ENCODE results near the gene SCG3. TPM values are rescaled to one million over a fixed set of nuclear protein-coding genes. Genes with fewer than 3 reads are reported as not detected.
A peak's percentile ranks its signal among the peaks of the same experiment; 100 is the strongest.

Gene SCG3
- total and polyA plus RNA-seq, 2 of the 13 experiments (the other 11 are each of a cell fraction or from before 2014, with no cell fraction given), result not detected

DNA sequence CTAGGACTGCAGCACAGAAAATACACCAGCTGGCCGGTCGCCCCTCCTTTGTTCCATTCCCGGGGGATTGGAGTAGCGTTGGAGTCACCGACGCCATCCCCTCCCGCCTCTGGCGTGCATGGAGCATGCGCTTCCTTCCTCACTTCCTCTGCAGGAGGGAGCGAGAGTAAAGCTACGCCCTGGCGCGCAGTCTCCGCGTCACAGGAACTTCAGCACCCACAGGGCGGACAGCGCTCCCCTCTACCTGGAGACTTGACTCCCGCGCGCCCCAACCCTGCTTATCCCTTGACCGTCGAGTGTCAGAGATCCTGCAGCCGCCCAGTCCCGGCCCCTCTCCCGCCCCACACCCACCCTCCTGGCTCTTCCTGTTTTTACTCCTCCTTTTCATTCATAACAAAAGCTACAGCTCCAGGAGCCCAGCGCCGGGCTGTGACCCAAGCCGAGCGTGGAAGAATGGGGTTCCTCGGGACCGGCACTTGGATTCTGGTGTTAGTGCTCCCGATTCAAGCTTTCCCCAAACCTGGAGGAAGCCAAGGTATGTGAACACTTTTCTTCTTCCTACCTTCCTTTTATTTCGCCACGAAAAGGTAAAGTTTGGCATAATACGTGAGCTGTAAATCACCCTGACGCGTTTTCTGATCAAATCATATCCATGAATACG is at the start of gene SCG3 (continued):
- TF ChIP-seq, protein P1, sequence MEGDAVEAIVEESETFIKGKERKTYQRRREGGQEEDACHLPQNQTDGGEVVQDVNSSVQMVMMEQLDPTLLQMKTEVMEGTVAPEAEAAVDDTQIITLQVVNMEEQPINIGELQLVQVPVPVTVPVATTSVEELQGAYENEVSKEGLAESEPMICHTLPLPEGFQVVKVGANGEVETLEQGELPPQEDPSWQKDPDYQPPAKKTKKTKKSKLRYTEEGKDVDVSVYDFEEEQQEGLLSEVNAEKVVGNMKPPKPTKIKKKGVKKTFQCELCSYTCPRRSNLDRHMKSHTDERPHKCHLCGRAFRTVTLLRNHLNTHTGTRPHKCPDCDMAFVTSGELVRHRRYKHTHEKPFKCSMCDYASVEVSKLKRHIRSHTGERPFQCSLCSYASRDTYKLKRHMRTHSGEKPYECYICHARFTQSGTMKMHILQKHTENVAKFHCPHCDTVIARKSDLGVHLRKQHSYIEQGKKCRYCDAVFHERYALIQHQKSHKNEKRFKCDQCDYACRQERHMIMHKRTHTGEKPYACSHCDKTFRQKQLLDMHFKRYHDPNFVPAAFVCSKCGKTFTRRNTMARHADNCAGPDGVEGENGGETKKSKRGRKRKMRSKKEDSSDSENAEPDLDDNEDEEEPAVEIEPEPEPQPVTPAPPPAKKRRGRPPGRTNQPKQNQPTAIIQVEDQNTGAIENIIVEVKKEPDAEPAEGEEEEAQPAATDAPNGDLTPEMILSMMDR (CRISPR knock-in tag; IDR thresholded peaks at IDR 0.05), result no peak
- TF ChIP-seq ZSCAN22 (CRISPR knock-in tag; IDR thresholded peaks at IDR 0.05) (no peak), RNF2 (conservative IDR thresholded peaks at IDR 0.05; ENCODE audit: low read depth) (no peak), ZNF180 (CRISPR knock-in tag; IDR thresholded peaks at IDR 0.05; ENCODE audit: borderline replicate concordance, low read depth) (no peak), HNRNPLL (IDR thresholded peaks at IDR 0.05; ENCODE audit: low read depth, low read length, poor library complexity, severe bottlenecking) (peak; percentile 25), KMT2A (CRISPR knock-in tag; IDR thresholded peaks at IDR 0.05) (0 out of 2 replicates have a peak, but pooled peaks have one; percentile 35), RAD21 (CRISPR knock-in tag; IDR thresholded peaks at IDR 0.05) (0 out of 2 replicates have a peak, but pooled peaks have one; percentile 23), ZMYM3 (CRISPR knock-in tag; IDR thresholded peaks at IDR 0.05) (no peak), CENPT (CRISPR knock-in tag; IDR thresholded peaks at IDR 0.05; ENCODE audit: low read depth) (0 out of 2 replicates have a peak, but pooled peaks have one; percentile 66), KDM1A (CRISPR knock-in tag; IDR thresholded peaks at IDR 0.05) (no peak), ZNF720 (CRISPR knock-in tag; IDR thresholded peaks at IDR 0.05) (no peak), SIX1 (CRISPR knock-in tag; IDR thresholded peaks at IDR 0.05; ENCODE audit: borderline replicate concordance) (0 out of 2 replicates have a peak, but pooled peaks have one; percentile 35), ZNF296 (CRISPR knock-in tag; conservative IDR thresholded peaks at IDR 0.05) (no peak), ZNF777 (CRISPR knock-in tag; IDR thresholded peaks at IDR 0.05) (peak; percentile 73), ARNTL (CRISPR knock-in tag; IDR thresholded peaks at IDR 0.05) (no peak), ZNF564 (CRISPR knock-in tag; IDR thresholded peaks at IDR 0.05) (0 out of 2 replicates have a peak, but pooled peaks have one; percentile 39), REXO4 (CRISPR knock-in tag; IDR thresholded peaks at IDR 0.05; ENCODE audit: borderline replicate concordance) (no peak), ZIK1 (CRISPR knock-in tag; IDR thresholded peaks at IDR 0.05; ENCODE audit: borderline replicate concordance, low read depth) (0 out of 2 replicates have a peak, but pooled peaks have one; percentile 70), ATF7 (IDR thresholded peaks at IDR 0.05) (no peak), ATF7 (CRISPR knock-in tag; IDR thresholded peaks at IDR 0.05) (no peak), KMT2B (CRISPR knock-in tag; IDR thresholded peaks at IDR 0.05) (peak; percentile 49; the same call in 1 of the 2 replicates), PAX8 (CRISPR knock-in tag; IDR thresholded peaks at IDR 0.05; ENCODE audit: borderline replicate concordance) (no peak), CEBPB (IDR thresholded peaks at IDR 0.05; ENCODE audit: borderline replicate concordance, low read depth, low read length) (no peak), ZNF557 (CRISPR knock-in tag; IDR thresholded peaks at IDR 0.05) (peak; percentile 69; the same call in 1 of the 2 replicates), ZNF879 (CRISPR knock-in tag; IDR thresholded peaks at IDR 0.05) (no peak), ZFP37 (CRISPR knock-in tag; IDR thresholded peaks at IDR 0.05; ENCODE audit: borderline replicate concordance) (peak; percentile 84; the same call in 1 of the 2 replicates)
- TF ChIP-seq, protein P2, sequence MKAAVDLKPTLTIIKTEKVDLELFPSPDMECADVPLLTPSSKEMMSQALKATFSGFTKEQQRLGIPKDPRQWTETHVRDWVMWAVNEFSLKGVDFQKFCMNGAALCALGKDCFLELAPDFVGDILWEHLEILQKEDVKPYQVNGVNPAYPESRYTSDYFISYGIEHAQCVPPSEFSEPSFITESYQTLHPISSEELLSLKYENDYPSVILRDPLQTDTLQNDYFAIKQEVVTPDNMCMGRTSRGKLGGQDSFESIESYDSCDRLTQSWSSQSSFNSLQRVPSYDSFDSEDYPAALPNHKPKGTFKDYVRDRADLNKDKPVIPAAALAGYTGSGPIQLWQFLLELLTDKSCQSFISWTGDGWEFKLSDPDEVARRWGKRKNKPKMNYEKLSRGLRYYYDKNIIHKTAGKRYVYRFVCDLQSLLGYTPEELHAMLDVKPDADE (CRISPR knock-in tag; IDR thresholded peaks at IDR 0.05), result no peak
- TF ChIP-seq, protein P3, sequence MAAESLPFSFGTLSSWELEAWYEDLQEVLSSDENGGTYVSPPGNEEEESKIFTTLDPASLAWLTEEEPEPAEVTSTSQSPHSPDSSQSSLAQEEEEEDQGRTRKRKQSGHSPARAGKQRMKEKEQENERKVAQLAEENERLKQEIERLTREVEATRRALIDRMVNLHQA (CRISPR knock-in tag; IDR thresholded peaks at IDR 0.05), result no peak
- TF ChIP-seq, protein P4, sequence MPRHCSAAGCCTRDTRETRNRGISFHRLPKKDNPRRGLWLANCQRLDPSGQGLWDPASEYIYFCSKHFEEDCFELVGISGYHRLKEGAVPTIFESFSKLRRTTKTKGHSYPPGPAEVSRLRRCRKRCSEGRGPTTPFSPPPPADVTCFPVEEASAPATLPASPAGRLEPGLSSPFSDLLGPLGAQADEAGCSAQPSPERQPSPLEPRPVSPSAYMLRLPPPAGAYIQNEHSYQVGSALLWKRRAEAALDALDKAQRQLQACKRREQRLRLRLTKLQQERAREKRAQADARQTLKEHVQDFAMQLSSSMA (CRISPR knock-in tag; IDR thresholded peaks at IDR 0.05), result no peak
